ENCODE results near the gene SYNPO2.

GRCh38 chr4:118917582-118917981 lies 28.9 kb downstream of the SYNPO2 start:
- TF ChIP-seq CTCF (conservative IDR thresholded peaks at IDR 0.05 in 1 of 2, IDR thresholded peaks at IDR 0.05 in 1 of 2; ENCODE audit: extremely low read depth in 1 of 2, insufficient read depth in 1 of 2, low read depth in 1 of 2, low read length in 2 of 2) (no peak), EZH2 (IDR thresholded peaks at IDR 0.05; ENCODE audit: borderline replicate concordance, low read length) (no peak)

Measured in mammary epithelial cell (primary cell).